Epithelial cell of proximal tubule (primary cell): Measurements from ENCODE around the gene DIP2B. TPM values are rescaled to one million over a fixed set of nuclear protein-coding genes. Genes with fewer than 3 reads are reported as not detected.

Experiments used
- DNase-seq: peaks from one replicate; pipeline ENCODE4 v3.0.0-alpha.2; 2011; ENCODE audit warnings: low read depth
- H3K4me3 ChIP-seq: 2 replicates; pipeline ENCODE4 v1.5.1; 2011; ENCODE audit warnings: low read depth, mild to moderate bottlenecking, low read length
- CTCF ChIP-seq: conservative IDR thresholded peaks from 2 replicates; pipeline ENCODE4 v1.5.1; 2012; ENCODE audit warnings: low read depth, mild to moderate bottlenecking, low read length
- total RNA-seq: library from RNA; depleted of rRNA; stranded (reverse); fragments of >200 nt; gene quantifications from 2 replicates; pipeline ENCODE4 v1.2.3, GENCODE V29; 2015

DIP2B gene
- total RNA-seq, 1 donor from 2014 or later: 21.6 TPM

DNA sequence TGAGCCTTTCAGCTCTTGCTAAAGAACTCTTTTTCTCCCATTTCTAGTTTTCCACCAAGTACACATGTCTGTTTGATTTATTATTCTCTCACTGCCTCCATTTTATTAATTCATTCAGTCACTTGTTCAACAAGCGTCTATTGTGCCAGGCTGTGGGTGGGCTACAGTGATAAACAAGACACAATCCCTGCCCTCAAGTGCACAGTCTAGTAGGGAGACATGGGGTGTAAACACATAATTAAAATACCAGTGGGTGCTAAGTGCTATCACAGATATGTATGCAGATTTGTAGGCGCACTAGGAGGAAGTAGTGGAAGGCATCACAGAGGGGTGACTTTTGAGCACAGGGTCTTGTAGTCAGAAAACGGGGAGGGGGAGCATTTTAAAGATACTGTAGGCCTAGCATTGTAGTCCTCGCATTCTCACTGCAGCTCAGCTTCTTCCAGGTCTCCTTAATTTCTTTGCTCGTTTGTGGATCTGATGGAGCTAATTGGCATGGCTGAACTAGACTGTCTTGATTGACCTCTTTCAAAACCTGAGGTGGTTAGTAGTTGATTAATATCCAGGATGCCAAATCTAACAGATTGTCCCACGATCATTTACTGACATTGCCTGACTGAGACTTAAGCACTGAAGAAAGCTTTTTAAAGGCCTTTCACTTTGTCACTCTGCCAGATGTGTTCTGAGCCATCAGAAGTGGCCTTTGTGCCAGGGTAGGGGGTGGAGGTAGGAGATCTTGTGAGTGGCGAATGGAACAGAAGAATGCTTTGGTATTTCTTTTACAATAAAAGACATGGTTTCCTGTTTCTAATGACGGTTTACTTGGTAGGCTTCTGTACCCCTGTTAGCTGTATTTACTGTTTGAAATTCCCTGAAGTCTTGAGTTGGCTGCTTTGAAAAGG is 116.9 kb downstream of the DIP2B start:
- H3K4me3 ChIP-seq: no peak overlapping the region
- DNase-seq: no peak
- TF ChIP-seq CTCF: no peak

GRCh38 chr12:50625029-50625925 is 120.5 kb downstream of the DIP2B start:
- DNase-seq: no peak
- no peak for TF ChIP-seq CTCF
- no peak overlapping the region for H3K4me3 ChIP-seq

DNA sequence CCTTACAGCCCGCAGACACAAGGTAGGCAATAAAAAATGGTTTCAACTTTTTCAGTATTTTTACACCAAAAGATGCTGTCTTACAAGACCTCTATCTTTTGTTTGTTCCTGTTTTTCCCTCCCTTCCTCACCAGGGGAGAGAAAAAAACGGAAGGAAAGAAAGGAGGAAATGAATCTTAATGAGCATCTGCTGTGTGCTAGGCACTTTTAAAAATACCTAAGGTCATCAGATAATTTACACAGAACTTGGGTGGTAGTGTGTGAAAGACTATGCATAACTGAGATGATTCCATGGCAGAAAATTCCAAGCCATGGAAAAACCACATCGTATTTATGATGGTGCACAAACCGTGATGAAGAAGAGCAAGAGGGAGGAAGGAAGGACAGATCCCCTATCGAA is 121.2 kb downstream of the DIP2B start:
- TF ChIP-seq CTCF: no peak
- no peak for DNase-seq
- H3K4me3 ChIP-seq: no peak overlapping the region

- DNase-seq: no peak
- no peak overlapping the region for H3K4me3 ChIP-seq
- no peak for TF ChIP-seq CTCF
These were observed 122.7 kb downstream of the DIP2B start for GRCh38 chr12:50627491-50627890.

DNA sequence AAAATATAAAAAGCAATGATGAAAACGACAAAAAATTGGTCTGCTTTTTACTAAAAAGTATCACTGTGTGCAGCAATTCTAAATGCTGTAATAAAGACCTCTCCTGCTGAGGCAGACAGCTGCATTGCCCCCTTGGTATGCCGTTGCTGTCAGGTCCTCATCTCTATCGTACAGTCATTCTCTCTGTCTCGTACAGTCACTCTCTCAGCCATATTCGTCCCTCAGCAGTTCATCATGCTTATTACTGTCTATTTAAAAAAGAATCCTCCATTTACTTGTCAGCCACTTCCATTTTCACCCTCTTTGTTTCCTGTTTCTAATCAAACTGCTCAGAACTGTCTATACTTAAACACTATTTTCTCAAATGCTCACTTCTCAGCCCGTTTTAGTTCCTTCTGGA is 123.6 kb downstream of the DIP2B start:
- H3K4me3 ChIP-seq: no peak overlapping the region
- no peak for TF ChIP-seq CTCF
- DNase-seq: no peak

- TF ChIP-seq CTCF: no peak
- H3K4me3 ChIP-seq: no peak overlapping the region
- DNase-seq: no peak
These were observed 129.2 kb downstream of the DIP2B start for GRCh38 chr12:50633955-50634354.
